ENCODE measurements around the gene WWTR1. TPM values are rescaled to one million over a fixed set of nuclear protein-coding genes. Genes with fewer than 3 reads are reported as not detected.

WWTR1 gene
- polyA plus RNA-seq, 1 experiment, result 119 TPM

GRCh38 chr3:149474250-149474817, 183.5 kb downstream of the WWTR1 start, which contains the start of gene TM4SF4:
Gene TM4SF4 (plus strand): TSS chr3:149474697. CDS start chr3:149474878, 181 bp downstream.
- TF ChIP-seq CTCF (IDR thresholded peaks at IDR 0.05; ENCODE audit: insufficient read depth, low read depth, low read length), result no peak
- Histone ChIP-seq H3K36me3 (ENCODE audit: control insufficient read depth, insufficient read depth, low read length) (no peaks in the 10 kb centered on the region), H3K4me3 (ENCODE audit: low read depth, low read length) (no peak within 1 kb of the TSS), H3K27me3 (ENCODE audit: control insufficient read depth, insufficient read depth, low read length) (no peaks in the 10 kb centered on the region)
- ChIA-PET CTCF (interaction anchor here (0.5 to 1.4 kb wide), 4 partner anchors 19 to 519 kb away, joined by 3 to 4 read pairs (median 3); no protein-coding TSS in a partner anchor), POLR2A (no interaction called here)
- no peak for DNase-seq (ENCODE audit: low read depth)

DNA sequence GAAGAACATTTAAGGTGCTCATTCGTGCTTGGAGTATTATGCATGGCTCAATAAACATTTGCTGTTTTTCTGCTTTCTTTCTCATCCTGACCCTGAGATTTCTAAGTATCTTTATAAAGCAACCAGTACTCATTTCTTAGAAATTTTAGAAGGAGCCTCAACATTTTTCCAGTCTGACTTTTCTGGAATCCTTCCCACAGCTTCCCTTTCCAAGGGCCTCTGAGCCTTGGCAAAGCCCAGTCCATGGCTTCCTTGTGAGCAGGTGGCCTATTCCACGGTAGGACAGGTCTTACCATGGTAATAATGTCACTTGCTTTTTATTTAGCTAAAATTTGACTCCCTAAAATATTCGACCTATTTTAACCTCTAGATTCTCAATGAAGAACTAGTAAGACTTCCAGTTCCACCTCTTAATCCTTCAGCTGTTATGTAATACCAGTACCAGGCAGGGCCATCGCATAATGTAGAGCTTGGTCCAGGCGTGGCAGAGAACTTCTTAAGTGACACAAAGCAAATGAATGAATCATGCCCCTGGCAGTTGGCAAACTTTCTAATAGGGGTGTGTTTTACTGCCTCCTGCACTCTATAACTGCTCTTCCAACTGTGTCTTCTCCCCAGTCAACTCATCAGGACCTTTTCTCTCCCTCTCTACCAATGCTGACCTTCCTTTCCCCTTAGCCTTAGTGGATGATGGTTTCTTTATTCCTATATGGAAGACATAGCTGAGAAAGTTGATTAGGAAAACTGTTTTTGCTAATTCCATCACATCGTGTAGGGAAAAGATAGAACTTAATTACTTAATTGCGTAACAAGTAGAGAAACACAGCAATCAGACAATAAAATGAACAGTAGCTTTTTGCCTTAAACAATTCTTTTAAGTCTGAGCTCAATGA, 184.2 kb downstream of the WWTR1 start:
- TF ChIP-seq CTCF (IDR thresholded peaks at IDR 0.05; ENCODE audit: insufficient read depth, low read depth, low read length), result no peak
- peak; percentile 69 for DNase-seq (ENCODE audit: low read depth)
- Histone ChIP-seq H3K4me3 (ENCODE audit: low read depth, low read length) (no peak overlapping the region), H3K36me3 (ENCODE audit: control insufficient read depth, insufficient read depth, low read length) (no peaks in the 10 kb centered on the region), H3K27me3 (ENCODE audit: control insufficient read depth, insufficient read depth, low read length) (no peaks in the 10 kb centered on the region)
- POLR2A ChIA-PET, result interaction anchor here (0.6 kb wide), 1 partner anchor 638 kb away, joined by 7 read pairs; no protein-coding TSS in a partner anchor
- CTCF ChIA-PET, result interaction anchor here (0.5 to 1.5 kb wide), 6 partner anchors 11 to 518 kb away, joined by 3 to 6 read pairs (median 4); no protein-coding TSS in a partner anchor

DNA sequence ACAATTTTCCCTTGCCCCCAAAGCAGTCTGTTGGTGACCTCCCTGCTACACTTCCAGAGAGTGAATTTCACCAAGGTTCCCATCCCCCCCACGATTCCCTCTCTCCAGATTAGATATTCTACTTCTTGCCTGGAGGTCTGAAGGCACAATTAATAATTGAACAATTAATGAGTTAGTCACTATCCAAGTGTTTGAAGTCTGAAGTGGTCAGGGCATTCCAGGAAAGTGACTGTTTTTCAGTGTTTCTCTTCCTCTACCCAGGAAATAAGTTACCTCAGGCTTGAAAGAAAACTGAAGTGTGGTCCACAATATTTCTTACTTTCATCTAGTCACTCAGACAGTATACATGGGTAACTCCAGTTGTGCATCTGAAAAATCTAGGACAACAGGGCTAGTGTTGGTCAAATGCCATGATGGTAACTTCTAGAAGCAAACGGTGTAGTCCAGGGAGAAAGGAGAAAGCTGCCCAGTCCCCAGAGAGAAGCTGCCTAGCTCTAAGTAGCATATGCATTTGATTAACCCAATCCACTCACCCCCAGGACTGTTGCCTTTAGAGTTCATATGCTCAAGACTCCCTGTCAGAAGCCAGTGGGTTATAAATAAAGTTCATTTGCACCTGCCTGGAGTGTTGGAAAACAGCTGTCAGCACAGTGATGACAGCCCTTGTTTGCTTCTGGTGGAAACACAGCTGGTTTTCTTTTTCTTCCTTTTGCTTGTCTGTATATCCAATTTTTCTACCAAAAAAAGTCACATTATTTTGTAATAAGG, 185.6 kb downstream of the WWTR1 start:
- no peak for DNase-seq (ENCODE audit: low read depth)
- H3K27me3 ChIP-seq (ENCODE audit: control insufficient read depth, insufficient read depth, low read length), result no peaks in the 10 kb centered on the region
- ChIA-PET CTCF (interaction anchor here (1.5 kb wide), 1 partner anchor 10 kb away, joined by 6 read pairs; no protein-coding TSS in a partner anchor), POLR2A (no interaction called here)
- no peaks in the 10 kb centered on the region for H3K36me3 ChIP-seq (ENCODE audit: control insufficient read depth, insufficient read depth, low read length)
- H3K4me3 ChIP-seq (ENCODE audit: low read depth, low read length), result no peak overlapping the region
- no peak for TF ChIP-seq CTCF (IDR thresholded peaks at IDR 0.05; ENCODE audit: insufficient read depth, low read depth, low read length)

DNA sequence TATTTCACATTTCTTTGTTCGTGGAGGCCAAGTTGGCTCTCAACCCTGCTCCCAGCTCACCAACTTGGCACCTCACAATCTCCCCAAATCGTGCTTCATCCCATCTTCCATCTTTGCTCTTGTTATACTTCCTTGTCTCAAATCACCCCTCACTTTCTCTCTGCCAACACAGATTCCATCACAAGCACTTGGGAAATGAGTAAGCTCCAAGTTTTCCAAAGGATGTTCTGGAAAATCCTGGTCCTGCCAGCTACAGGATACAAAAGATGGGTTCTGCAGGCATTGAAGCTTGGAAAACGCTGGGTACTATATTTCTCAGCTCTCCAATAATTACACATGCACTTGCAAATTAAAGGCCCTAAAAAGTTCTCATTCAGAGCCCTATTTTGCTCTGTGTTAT, 187.4 kb downstream of the WWTR1 start:
- Histone ChIP-seq H3K36me3 (ENCODE audit: control insufficient read depth, insufficient read depth, low read length) (no peaks in the 10 kb centered on the region), H3K27me3 (ENCODE audit: control insufficient read depth, insufficient read depth, low read length) (no peaks in the 10 kb centered on the region), H3K4me3 (ENCODE audit: low read depth, low read length) (no peak overlapping the region)
- no peak for DNase-seq (ENCODE audit: low read depth)
- no peak for TF ChIP-seq CTCF (IDR thresholded peaks at IDR 0.05; ENCODE audit: insufficient read depth, low read depth, low read length)
- ChIA-PET CTCF (interaction anchor here (0.9 to 1.2 kb wide), 3 partner anchors 9 to 113 kb away, joined by 3 to 4 read pairs (median 3); no protein-coding TSS in a partner anchor), POLR2A (no interaction called here)
